IMR-90 (cell line): ENCODE data around the gene SLC30A1. TPM values are rescaled to one million over a fixed set of nuclear protein-coding genes. Genes with fewer than 3 reads are reported as not detected.

Experiments used
- ATAC-seq: fragments of 200-7000 bp; cut with Tn5 transposase; 2 replicates; pipeline ENCODE4 v1.9.1; 2020; ENCODE audit warnings: low read depth, mild to moderate bottlenecking, moderate library complexity
- BruUV-seq: library from RNA; stranded (reverse); fragments of 400-500 nt; replicated peaks from 2 replicates; lab custom pipeline; 2021; lab: Mats Ljungman, UMichigan
- CTCF ChIA-PET: fragments of 300-600 bp; formaldehyde crosslinking; extraction: SDS; loops from one replicate; lab custom pipeline; 2021; ENCODE audit warnings: antibody characterized with exemption; lab: Yijun Ruan, JAX
- POLR2A ChIA-PET: fragments of 300-600 bp; sonication (Branson Sonifier 250); formaldehyde crosslinking; loops from one replicate; lab custom pipeline; 2022; ENCODE audit warnings: antibody characterized with exemption; ENCODE audit not compliant: unreplicated experiment; lab: Charles Lee
- DNase-seq: peaks from one replicate; pipeline ENCODE4 v3.0.0; 2013
- H2AFZ ChIP-seq: replicated peaks from 2 replicates; pipeline ENCODE3; 2013; ENCODE audit warnings: low read length, mild to moderate bottlenecking; ENCODE audit not compliant: poor library complexity
- H2AK5ac ChIP-seq: 2 replicates; pipeline ENCODE4 v1.6.1; 2013; ENCODE audit warnings: low read depth, low read length, inconsistent platforms
- H2AK9ac ChIP-seq: replicated peaks from 2 replicates; pipeline ENCODE3; 2013; ENCODE audit warnings: mild to moderate bottlenecking, low read depth, low read length, moderate library complexity; ENCODE audit not compliant: poor library complexity
- H2BK120ac ChIP-seq: 2 replicates; pipeline ENCODE4 v1.6.1; 2013; ENCODE audit warnings: low read depth, low read length, inconsistent platforms
- H2BK15ac ChIP-seq: 3 replicates; pipeline ENCODE4 v1.6.1; 2013; ENCODE audit warnings: low read depth, low read length, inconsistent platforms
- H2BK20ac ChIP-seq: 2 replicates; pipeline ENCODE4 v1.6.1; 2013; ENCODE audit warnings: low read depth, mild to moderate bottlenecking, inconsistent platforms, low read length, moderate library complexity
- H2BK5ac ChIP-seq: 2 replicates; pipeline ENCODE4 v1.6.1; 2013; ENCODE audit warnings: mild to moderate bottlenecking, low read depth, low read length, inconsistent platforms; ENCODE audit not compliant: poor library complexity, severe bottlenecking
- H3K14ac ChIP-seq: replicated peaks from 2 replicates; pipeline ENCODE4 v1.6.1; 2013; ENCODE audit warnings: low read depth, low read length, inconsistent platforms
- H3K18ac ChIP-seq: 2 replicates; pipeline ENCODE4 v1.6.1; 2013; ENCODE audit warnings: low read depth, low read length, control low read depth
- H3K23ac ChIP-seq: 2 replicates; pipeline ENCODE4 v1.6.1; 2013; ENCODE audit warnings: low read depth, low read length, inconsistent platforms
- H3K27ac ChIP-seq: 2 replicates; pipeline ENCODE4 v1.5.1; 2013; ENCODE audit warnings: mild to moderate bottlenecking, control low read depth, low read length; ENCODE audit not compliant: insufficient read depth
- H3K27me3 ChIP-seq: 2 replicates; pipeline ENCODE4 v1.6.1; 2013; ENCODE audit warnings: low read length; ENCODE audit not compliant: control insufficient read depth, insufficient read depth
- H3K36me3 ChIP-seq: 2 replicates; pipeline ENCODE4 v1.6.1; 2013; ENCODE audit warnings: low read length, mixed read lengths; ENCODE audit not compliant: control insufficient read depth, insufficient read depth
- H3K4ac ChIP-seq: 2 replicates; pipeline ENCODE4 v1.6.1; 2013; ENCODE audit warnings: low read depth, low read length, inconsistent platforms
- H3K4me1 ChIP-seq: 2 replicates; pipeline ENCODE4 v1.6.1; 2013; ENCODE audit warnings: low read length, mixed read lengths; ENCODE audit not compliant: control insufficient read depth, insufficient read depth
- H3K4me2 ChIP-seq: 2 replicates; pipeline ENCODE4 v1.6.1; 2013; ENCODE audit warnings: low read depth, mild to moderate bottlenecking, control low read depth, low read length, moderate library complexity
- H3K4me3 ChIP-seq: 2 replicates; pipeline ENCODE4 v1.5.1; 2013; ENCODE audit warnings: low read depth, mild to moderate bottlenecking, control low read depth, low read length, moderate library complexity; ENCODE audit not compliant: insufficient read depth
- H3K56ac ChIP-seq: 2 replicates; pipeline ENCODE4 v1.6.1; 2013; ENCODE audit warnings: low read length, inconsistent platforms; ENCODE audit not compliant: insufficient read depth; ENCODE audit errors: extremely low read depth
- H3K79me1 ChIP-seq, 2 experiments: 2 replicates each; pipeline ENCODE4 v1.6.1; 2013; ENCODE audit warnings: low read length in 2 of 2, inconsistent platforms in 1 of 2, low read depth in 1 of 2
- H3K9ac ChIP-seq: 2 replicates; pipeline ENCODE4 v1.6.1; 2013; ENCODE audit warnings: low read depth, low read length, control low read depth
- H3K9me1 ChIP-seq: 2 replicates; pipeline ENCODE4 v1.6.1; 2013; ENCODE audit warnings: low read length, inconsistent platforms; ENCODE audit not compliant: insufficient read depth
- H3K9me3 ChIP-seq: 2 replicates; pipeline ENCODE4 v1.6.1; 2013; ENCODE audit warnings: low read length; ENCODE audit not compliant: control insufficient read depth, insufficient read depth
- H4K20me1 ChIP-seq: 2 replicates; pipeline ENCODE4 v1.6.1; 2013; ENCODE audit warnings: low read length, inconsistent platforms; ENCODE audit not compliant: insufficient read depth
- H4K5ac ChIP-seq: 2 replicates; pipeline ENCODE4 v1.6.1; 2013; ENCODE audit warnings: mild to moderate bottlenecking, low read depth, low read length, control low read depth
- H4K8ac ChIP-seq, 2 experiments: 2 replicates each; pipeline ENCODE4 v1.6.1; 2013; ENCODE audit warnings: low read depth in 2 of 2, low read length in 2 of 2, control low read depth in 1 of 2, inconsistent platforms in 1 of 2
- H4K91ac ChIP-seq: 2 replicates; pipeline ENCODE4 v1.6.1; 2013; ENCODE audit warnings: low read depth, low read length, inconsistent platforms; ENCODE audit not compliant: insufficient read depth
- BHLHE40 ChIP-seq: fragments of 150-350 bp; IDR thresholded peaks from 2 replicates; pipeline ENCODE4 v1.6.1; 2016; ENCODE audit warnings: mild to moderate bottlenecking, low read depth, low read length
- CEBPB ChIP-seq: IDR thresholded peaks from 2 replicates; pipeline ENCODE4 v1.6.1; 2012; ENCODE audit warnings: low read depth, low read length, improper control_type of control experiment
- CHD1 ChIP-seq: IDR thresholded peaks from 2 replicates; pipeline ENCODE4 v1.6.1; 2012; ENCODE audit warnings: low read depth, low read length, improper control_type of control experiment
- FOS ChIP-seq: fragments of 150-350 bp; IDR thresholded peaks from 2 replicates; pipeline ENCODE4 v1.6.1; 2016; ENCODE audit warnings: low read depth, low read length
- MAFK ChIP-seq: IDR thresholded peaks from 2 replicates; pipeline ENCODE4 v1.6.1; 2012; ENCODE audit warnings: low read depth, low read length, improper control_type of control experiment
- MAZ ChIP-seq: IDR thresholded peaks from 2 replicates; pipeline ENCODE4 v1.6.1; 2012; ENCODE audit warnings: low read depth, mild to moderate bottlenecking, low read length, improper control_type of control experiment, moderate library complexity, borderline replicate concordance
- POLR2A ChIP-seq: IDR thresholded peaks from 2 replicates; pipeline ENCODE4 v1.6.1; 2012; ENCODE audit warnings: mild to moderate bottlenecking, low read depth, low read length
- RAD21 ChIP-seq: IDR thresholded peaks from 2 replicates; pipeline ENCODE4 v1.6.1; 2012; ENCODE audit warnings: low read length, improper control_type of control experiment
- RCOR1 ChIP-seq: IDR thresholded peaks from 2 replicates; pipeline ENCODE4 v1.6.1; 2012; ENCODE audit warnings: mild to moderate bottlenecking, low read length, improper control_type of control experiment; ENCODE audit not compliant: insufficient replicate concordance
- RFX5 ChIP-seq: IDR thresholded peaks from 2 replicates; pipeline ENCODE4 v1.8.0; 2012; ENCODE audit warnings: low read depth, mild to moderate bottlenecking, low read length, moderate library complexity
- SMC3 ChIP-seq: fragments of 150-350 bp; IDR thresholded peaks from 2 replicates; pipeline ENCODE4 v1.6.1; 2016; ENCODE audit warnings: low read depth, mild to moderate bottlenecking, antibody characterized with exemption, low read length, moderate library complexity
- WGBS, 2 experiments: methylation state at CpG; one replicate each; pipeline versions ENCODE4 v1.1.5 to v1.1.7; 2013; ENCODE audit warnings: missing lambda C conversion rate in 2 of 2; ENCODE audit not compliant: insufficient read length in 1 of 2; ENCODE audit errors: extremely low coverage in 2 of 2; 5-methylcytosine and 5-hydroxymethylcytosine counted together
- dilution Hi-C: fragments of 300-500 bp; cut with HindIII; formaldehyde crosslinking; loops from one replicate; pipeline ENCODE4 v1.14.3; 2018; ENCODE audit warnings: low sequenced_read_pairs; ENCODE audit not compliant: unreplicated experiment
- in situ Hi-C: fragments of 300-500 bp; cut with MboI; formaldehyde crosslinking; loops from 3 replicates; pipeline ENCODE4 v1.14.3; 2019; ENCODE audit warnings: low sequenced_read_pairs, inconsistent platforms, mixed read lengths
- intact Hi-C: fragments of 100-400 bp; cut with micrococcal nuclease; formaldehyde crosslinking; loops from 2 replicates; pipeline ENCODE4 v1.10.0; 2022
- polyA plus RNA-seq, 3 experiments: library from polyadenylated mRNA; depleted of rRNA; stranded (reverse); fragments of >200 nt; gene quantifications; 2 replicates each; pipeline ENCODE4 v1.2.3, GENCODE V29; 2012; ENCODE audit warnings: low replicate concordance in 1 of 3
- total RNA-seq: library from RNA; depleted of rRNA; stranded (reverse); fragments of >200 nt; gene quantifications from 2 replicates; pipeline ENCODE4 v1.2.3, GENCODE V29; 2012
- TF ChIP-seq, protein P1 (sequence below): fragments of 150-350 bp; IDR thresholded peaks from 2 replicates; pipeline ENCODE4 v1.6.1; 2017; ENCODE audit warnings: mild to moderate bottlenecking, antibody characterized with exemption, low read length, low read depth
- TF ChIP-seq, protein P2 (sequence below): fragments of 150-350 bp; IDR thresholded peaks from 2 replicates; pipeline ENCODE4 v1.6.1; 2016; ENCODE audit warnings: low read depth, mild to moderate bottlenecking, low read length, moderate library complexity, borderline replicate concordance
- TF ChIP-seq, protein P3 (sequence below): conservative IDR thresholded peaks from 2 replicates; pipeline ENCODE4 v1.5.1; 2012; ENCODE audit warnings: mild to moderate bottlenecking, low read depth, low read length, improper control_type of control experiment

SLC30A1 gene
- total and polyA plus RNA-seq, 2 of the 4 experiments (the other 2 are of a cell fraction), result 5.4 to 8.4 TPM

DNA sequence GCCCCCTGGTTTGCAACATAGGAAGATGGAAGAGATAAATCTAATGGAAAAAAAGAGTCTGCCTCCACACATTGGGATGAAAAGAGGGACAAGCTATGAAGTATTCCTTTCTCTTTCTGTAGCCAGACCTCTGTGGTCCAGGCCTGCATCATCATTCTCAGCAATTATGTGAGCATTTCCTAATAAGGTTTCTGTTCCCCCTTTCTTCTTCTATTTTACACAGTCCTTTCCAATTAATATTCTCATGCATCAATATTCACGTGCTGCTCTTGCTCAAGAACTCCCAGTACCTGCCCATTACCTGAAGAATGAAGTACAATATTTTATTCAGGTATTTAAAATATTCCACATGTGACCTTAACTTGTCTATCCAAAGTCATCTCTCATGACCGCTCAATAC, 8.2 kb upstream of the SLC30A1 start:
- no peak overlapping the region for H3K23ac ChIP-seq
- no peak for DNase-seq
- H3K9ac ChIP-seq, result no peak overlapping the region
- H2AFZ ChIP-seq, result no peak overlapping the region
- no peaks in the 10 kb centered on the region for H3K36me3 ChIP-seq
- H3K9me3 ChIP-seq, result no peaks in the 10 kb centered on the region
- no peak overlapping the region for H2BK120ac ChIP-seq
- no peak overlapping the region for H3K4me2 ChIP-seq
- WGBS, 2 experiments, result no CpG with 5 or more reads among the region's 2 CpGs
- no peak overlapping the region for H3K18ac ChIP-seq
- intact Hi-C loops, result no loop called here
- no peaks in the 10 kb centered on the region for H4K20me1 ChIP-seq
- BruUV-seq, result no TSS peak
- H3K27me3 ChIP-seq, result no peaks in the 10 kb centered on the region
- no peak overlapping the region for H4K5ac ChIP-seq
- H3K56ac ChIP-seq, result no peak overlapping the region
- no peak overlapping the region for H2BK20ac ChIP-seq
- no peak overlapping the region for H3K4ac ChIP-seq
- H4K8ac ChIP-seq, result no peak overlapping the region
- H2AK5ac ChIP-seq, result no peak overlapping the region
- no peak overlapping the region for H3K14ac ChIP-seq
- CTCF ChIA-PET, result no interaction called here
- no peak overlapping the region for H4K91ac ChIP-seq
- dilution Hi-C loops, result no loop called here
- H3K27ac ChIP-seq, result no peak overlapping the region
- no peaks in the 10 kb centered on the region for H3K79me1 ChIP-seq
- no peak overlapping the region for H2AK9ac ChIP-seq
- peaks cover 4% of the 10 kb centered on the region; the same call in 1 of the 2 replicates for H3K4me1 ChIP-seq
- H2BK15ac ChIP-seq, result no peak overlapping the region
- POLR2A ChIA-PET, result no interaction called here
- H3K9me1 ChIP-seq, result peaks cover 4% of the 10 kb centered on the region
- no peak for ATAC-seq
- TF ChIP-seq MAZ (no peak), RAD21 (no peak), RFX5 (no peak), MAFK (no peak), FOS (no peak), RCOR1 (no peak), CEBPB (no peak), BHLHE40 (no peak), SMC3 (no peak), CHD1 (no peak), POLR2A (no peak)
- TF ChIP-seq, protein P1, sequence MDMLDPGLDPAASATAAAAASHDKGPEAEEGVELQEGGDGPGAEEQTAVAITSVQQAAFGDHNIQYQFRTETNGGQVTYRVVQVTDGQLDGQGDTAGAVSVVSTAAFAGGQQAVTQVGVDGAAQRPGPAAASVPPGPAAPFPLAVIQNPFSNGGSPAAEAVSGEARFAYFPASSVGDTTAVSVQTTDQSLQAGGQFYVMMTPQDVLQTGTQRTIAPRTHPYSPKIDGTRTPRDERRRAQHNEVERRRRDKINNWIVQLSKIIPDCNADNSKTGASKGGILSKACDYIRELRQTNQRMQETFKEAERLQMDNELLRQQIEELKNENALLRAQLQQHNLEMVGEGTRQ, result no peak
- TF ChIP-seq, protein P2, sequence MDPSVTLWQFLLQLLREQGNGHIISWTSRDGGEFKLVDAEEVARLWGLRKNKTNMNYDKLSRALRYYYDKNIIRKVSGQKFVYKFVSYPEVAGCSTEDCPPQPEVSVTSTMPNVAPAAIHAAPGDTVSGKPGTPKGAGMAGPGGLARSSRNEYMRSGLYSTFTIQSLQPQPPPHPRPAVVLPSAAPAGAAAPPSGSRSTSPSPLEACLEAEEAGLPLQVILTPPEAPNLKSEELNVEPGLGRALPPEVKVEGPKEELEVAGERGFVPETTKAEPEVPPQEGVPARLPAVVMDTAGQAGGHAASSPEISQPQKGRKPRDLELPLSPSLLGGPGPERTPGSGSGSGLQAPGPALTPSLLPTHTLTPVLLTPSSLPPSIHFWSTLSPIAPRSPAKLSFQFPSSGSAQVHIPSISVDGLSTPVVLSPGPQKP, result no peak
- TF ChIP-seq, protein P3, sequence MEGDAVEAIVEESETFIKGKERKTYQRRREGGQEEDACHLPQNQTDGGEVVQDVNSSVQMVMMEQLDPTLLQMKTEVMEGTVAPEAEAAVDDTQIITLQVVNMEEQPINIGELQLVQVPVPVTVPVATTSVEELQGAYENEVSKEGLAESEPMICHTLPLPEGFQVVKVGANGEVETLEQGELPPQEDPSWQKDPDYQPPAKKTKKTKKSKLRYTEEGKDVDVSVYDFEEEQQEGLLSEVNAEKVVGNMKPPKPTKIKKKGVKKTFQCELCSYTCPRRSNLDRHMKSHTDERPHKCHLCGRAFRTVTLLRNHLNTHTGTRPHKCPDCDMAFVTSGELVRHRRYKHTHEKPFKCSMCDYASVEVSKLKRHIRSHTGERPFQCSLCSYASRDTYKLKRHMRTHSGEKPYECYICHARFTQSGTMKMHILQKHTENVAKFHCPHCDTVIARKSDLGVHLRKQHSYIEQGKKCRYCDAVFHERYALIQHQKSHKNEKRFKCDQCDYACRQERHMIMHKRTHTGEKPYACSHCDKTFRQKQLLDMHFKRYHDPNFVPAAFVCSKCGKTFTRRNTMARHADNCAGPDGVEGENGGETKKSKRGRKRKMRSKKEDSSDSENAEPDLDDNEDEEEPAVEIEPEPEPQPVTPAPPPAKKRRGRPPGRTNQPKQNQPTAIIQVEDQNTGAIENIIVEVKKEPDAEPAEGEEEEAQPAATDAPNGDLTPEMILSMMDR, result no peak
- H3K4me3 ChIP-seq, result no peak overlapping the region
- in situ Hi-C loops, result no loop called here
- H2BK5ac ChIP-seq, result no peak overlapping the region
